GM21360 (cell line): Measurements from ENCODE around the gene HIVEP3.
"Not testable (repeated sequence)": the region's sequence is repeated elsewhere in the genome, so short reads cannot be mapped to it uniquely, and the experiment has no call there.

ENCODE experiments used
- ATAC-seq: cut with Tn5 transposase; IDR thresholded peaks from one replicate; pipeline ENCODE4 v1.9.1; 2021; ENCODE audit warnings: mild to moderate bottlenecking, moderate library complexity; ENCODE audit not compliant: unreplicated experiment

HIVEP3 gene

GRCh38 chr1:41918450-41919043, at the start of gene HIVEP3:
Gene HIVEP3 (minus strand): TSS chr1:41918922.
- no peak for ATAC-seq

- ATAC-seq: no peak
Measured at GRCh38 chr1:41964400-41964799, 45.7 kb upstream of the HIVEP3 start.

GRCh38 chr1:41963636-41964035, 44.9 kb upstream of the HIVEP3 start:
- no peak for ATAC-seq

- no peak for ATAC-seq
Measured at GRCh38 chr1:41958015-41958673, 39.4 kb upstream of the HIVEP3 start.

- ATAC-seq: no peak
Measured at GRCh38 chr1:41957568-41957967, 38.8 kb upstream of the HIVEP3 start.

GRCh38 chr1:41955461-41956159, 36.9 kb upstream of the HIVEP3 start:
- no peak for ATAC-seq

GRCh38 chr1:41954533-41954944, 35.8 kb upstream of the HIVEP3 start:
- no peak for ATAC-seq

GRCh38 chr1:41953291-41953690, 34.6 kb upstream of the HIVEP3 start:
- ATAC-seq: no peak

- ATAC-seq: no peak
Measured at GRCh38 chr1:41952208-41952607, 33.5 kb upstream of the HIVEP3 start.

- ATAC-seq: not testable (repeated sequence)
Measured at GRCh38 chr1:41951492-41951891, 32.8 kb upstream of the HIVEP3 start.

GRCh38 chr1:41950820-41951219, 32.1 kb upstream of the HIVEP3 start:
- no peak for ATAC-seq

- not testable (repeated sequence) for ATAC-seq
Measured at GRCh38 chr1:41945946-41946345, 27.2 kb upstream of the HIVEP3 start.

- no peak for ATAC-seq
Measured at GRCh38 chr1:41943717-41944116, 25.0 kb upstream of the HIVEP3 start.

GRCh38 chr1:41942278-41942677, 23.6 kb upstream of the HIVEP3 start:
- no peak for ATAC-seq

- ATAC-seq: no peak
Measured at GRCh38 chr1:41941381-41941780, 22.7 kb upstream of the HIVEP3 start.

- no peak for ATAC-seq
Measured at GRCh38 chr1:41939194-41939593, 20.5 kb upstream of the HIVEP3 start.

GRCh38 chr1:41936107-41936506, 17.4 kb upstream of the HIVEP3 start:
- no peak for ATAC-seq

- no peak for ATAC-seq
Measured at GRCh38 chr1:41935226-41935625, 16.5 kb upstream of the HIVEP3 start.

- ATAC-seq: no peak
Measured at GRCh38 chr1:41933106-41933505, 14.4 kb upstream of the HIVEP3 start.

- no peak for ATAC-seq
Measured at GRCh38 chr1:41931578-41931977, 12.9 kb upstream of the HIVEP3 start.

GRCh38 chr1:41927118-41927517, 8.4 kb upstream of the HIVEP3 start:
- ATAC-seq: no peak

GRCh38 chr1:41925712-41926111, 7.0 kb upstream of the HIVEP3 start:
- no peak for ATAC-seq
